ENCODE measurements around the gene SLC26A11.
A peak's percentile ranks its signal among the peaks of the same experiment; 100 is the strongest.
"Not testable (repeated sequence)": the region's sequence is repeated elsewhere in the genome, so short reads cannot be mapped to it uniquely, and the experiment has no call there.

Gene SLC26A11

GRCh38 chr17:80287806-80288567 lies 67.8 kb downstream of the SLC26A11 start:
- DNase-seq: no peak

GRCh38 chr17:80289616-80290015 lies 69.4 kb downstream of the SLC26A11 start:
- DNase-seq: no peak

- DNase-seq: no peak
These were observed 69.9 kb downstream of the SLC26A11 start for GRCh38 chr17:80290156-80290555.

- DNase-seq: no peak
These were observed 71.0 kb downstream of the SLC26A11 start for GRCh38 chr17:80291260-80291659.

- no peak for DNase-seq
These were observed 71.7 kb downstream of the SLC26A11 start for GRCh38 chr17:80291691-80292487.

GRCh38 chr17:80292521-80292971 lies 72.3 kb downstream of the SLC26A11 start:
- no peak for DNase-seq

GRCh38 chr17:80294210-80294609 lies 74.0 kb downstream of the SLC26A11 start:
- no peak for DNase-seq

- DNase-seq: no peak
These were observed 74.4 kb downstream of the SLC26A11 start for GRCh38 chr17:80294653-80295052.

- DNase-seq: no peak
These were observed 74.9 kb downstream of the SLC26A11 start for GRCh38 chr17:80295146-80295545.

GRCh38 chr17:80295559-80295958 lies 75.3 kb downstream of the SLC26A11 start:
- no peak for DNase-seq

GRCh38 chr17:80296221-80296620 lies 76.0 kb downstream of the SLC26A11 start:
- DNase-seq: no peak

- DNase-seq: peak; percentile 44
These were observed 77.9 kb downstream of the SLC26A11 start for GRCh38 chr17:80297996-80298560.

GRCh38 chr17:80299350-80300100 lies 79.3 kb downstream of the SLC26A11 start:
- not testable (repeated sequence) for DNase-seq

GRCh38 chr17:80300756-80301155 lies 80.5 kb downstream of the SLC26A11 start:
- not testable (repeated sequence) for DNase-seq

All from NCI-H2029 (cell line).